Loucy (cell line): ENCODE data around the gene RORC.
"Not testable (repeated sequence)": the region's sequence is repeated elsewhere in the genome, so short reads cannot be mapped to it uniquely, and the experiment has no call there.

Experiments used
- H2AFZ ChIP-seq: fragments of 200-600 bp; sonication (generic); 2 replicates; pipeline ENCODE4 v1.6.0; 2016; ENCODE audit warnings: antibody characterized with exemption, mild to moderate bottlenecking, low read length, moderate library complexity
- H3F3A ChIP-seq: fragments of 200-600 bp; 2 replicates; pipeline ENCODE4 v1.6.0; 2016; ENCODE audit warnings: antibody characterized with exemption, low read depth, mild to moderate bottlenecking
- H3K27me3 ChIP-seq: fragments of 200-600 bp; sonication (generic); 2 replicates; pipeline ENCODE4 v1.6.1; 2014; ENCODE audit warnings: low read length, mild to moderate bottlenecking; ENCODE audit not compliant: insufficient read depth, poor library complexity, severe bottlenecking
- H3K36me3 ChIP-seq: fragments of 200-600 bp; sonication (generic); 2 replicates; pipeline ENCODE4 v1.6.1; 2016; ENCODE audit warnings: low read length; ENCODE audit not compliant: insufficient read depth
- H3K4me1 ChIP-seq: fragments of 200-600 bp; sonication (generic); 2 replicates; pipeline ENCODE4 v1.5.1; 2014; ENCODE audit warnings: low read length, mild to moderate bottlenecking; ENCODE audit not compliant: insufficient read depth, poor library complexity, severe bottlenecking
- H3K4me2 ChIP-seq: fragments of 200-600 bp; sonication (generic); 2 replicates; pipeline ENCODE4 v1.6.0; 2014; ENCODE audit warnings: antibody characterized with exemption, low read length, low read depth, mild to moderate bottlenecking; ENCODE audit not compliant: poor library complexity, severe bottlenecking
- H3K4me3 ChIP-seq: fragments of 200-600 bp; sonication (generic); 2 replicates; pipeline ENCODE4 v1.5.1; 2014; ENCODE audit warnings: low read length, mild to moderate bottlenecking, mixed read lengths; ENCODE audit not compliant: poor library complexity, severe bottlenecking
- H3K79me2 ChIP-seq: fragments of 200-600 bp; sonication (generic); 2 replicates; pipeline ENCODE4 v1.6.1; 2014; ENCODE audit warnings: low read length; ENCODE audit not compliant: insufficient read depth
- H3K9ac ChIP-seq: fragments of 200-600 bp; sonication (generic); 2 replicates; pipeline ENCODE4 v1.6.0; 2014; ENCODE audit warnings: mild to moderate bottlenecking, low read depth, low read length, moderate library complexity; ENCODE audit not compliant: poor library complexity, severe bottlenecking
- H3K9me2 ChIP-seq: fragments of 200-600 bp; sonication (generic); replicated peaks from 2 replicates; pipeline ENCODE4 v1.6.1; 2016; ENCODE audit warnings: low read depth, low read length, mixed read lengths
- H3K9me3 ChIP-seq: fragments of 200-600 bp; sonication (generic); 2 replicates; pipeline ENCODE4 v1.6.1; 2014; ENCODE audit warnings: mild to moderate bottlenecking, antibody characterized with exemption, low read length, low read depth; ENCODE audit not compliant: insufficient read depth
- H4K20me1 ChIP-seq: fragments of 200-600 bp; sonication (generic); 2 replicates; pipeline ENCODE4 v1.6.0; 2014; ENCODE audit warnings: antibody characterized with exemption, low read length, mild to moderate bottlenecking; ENCODE audit not compliant: insufficient read depth, poor library complexity, severe bottlenecking
- CTCF ChIP-seq: fragments of 200-600 bp; sonication (generic); conservative IDR thresholded peaks from 2 replicates; pipeline ENCODE4 v1.5.1; 2014; ENCODE audit warnings: mild to moderate bottlenecking, antibody characterized with exemption, low read length
- EZH2phosphoT487 ChIP-seq: fragments of 200-600 bp; IDR thresholded peaks from 2 replicates; pipeline ENCODE4 v1.6.1; 2018; ENCODE audit warnings: antibody characterized with exemption, mild to moderate bottlenecking, moderate library complexity, borderline replicate concordance

The RORC gene

GRCh38 chr1:151774256-151774922, 57.2 kb downstream of the RORC start:
- no peaks in the 10 kb centered on the region for H3F3A ChIP-seq
- no peaks in the 10 kb centered on the region for H4K20me1 ChIP-seq
- H3K9me2 ChIP-seq, result no peaks in the 10 kb centered on the region
- no peaks in the 10 kb centered on the region for H3K79me2 ChIP-seq
- no peak overlapping the region for H2AFZ ChIP-seq
- TF ChIP-seq CTCF, result no peak
- no peak for TF ChIP-seq EZH2phosphoT487
- no peak overlapping the region for H3K9ac ChIP-seq
- no peaks in the 10 kb centered on the region for H3K4me1 ChIP-seq
- no peaks in the 10 kb centered on the region for H3K9me3 ChIP-seq
- no peaks in the 10 kb centered on the region for H3K27me3 ChIP-seq
- H3K4me2 ChIP-seq, result no peak overlapping the region
- no peak overlapping the region for H3K4me3 ChIP-seq
- H3K36me3 ChIP-seq, result no peaks in the 10 kb centered on the region; the same call in 1 of the 2 replicates

- Histone ChIP-seq H2AFZ (no peak overlapping the region), H4K20me1 (no peaks in the 10 kb centered on the region), H3K79me2 (no peaks in the 10 kb centered on the region), H3K27me3 (no peaks in the 10 kb centered on the region), H3K9ac (no peak overlapping the region), H3K4me1 (no peaks in the 10 kb centered on the region), H3F3A (no peaks in the 10 kb centered on the region), H3K36me3 (no peaks in the 10 kb centered on the region; the same call in 1 of the 2 replicates), H3K4me3 (no peak overlapping the region), H3K9me2 (no peaks in the 10 kb centered on the region), H3K4me2 (no peak overlapping the region), H3K9me3 (no peaks in the 10 kb centered on the region)
- TF ChIP-seq EZH2phosphoT487 (no peak), CTCF (no peak)
Observed at GRCh38 chr1:151773702-151774101, 57.9 kb downstream of the RORC start.

GRCh38 chr1:151769270-151769669, 62.3 kb downstream of the RORC start:
- not testable (repeated sequence) for H3K4me3 ChIP-seq, H4K20me1 ChIP-seq, H3K4me1 ChIP-seq, H3K9ac ChIP-seq, H3K9me3 ChIP-seq, H3K79me2 ChIP-seq, H3K4me2 ChIP-seq, H3K9me2 ChIP-seq, H3K36me3 ChIP-seq, H2AFZ ChIP-seq, H3F3A ChIP-seq, H3K27me3 ChIP-seq

GRCh38 chr1:151768351-151769066, 63.1 kb downstream of the RORC start:
- H3K9ac ChIP-seq, H3F3A ChIP-seq, H4K20me1 ChIP-seq, H3K36me3 ChIP-seq, H3K4me1 ChIP-seq, H3K9me3 ChIP-seq, H3K27me3 ChIP-seq, H3K4me3 ChIP-seq, H3K9me2 ChIP-seq, H3K4me2 ChIP-seq, H2AFZ ChIP-seq, H3K79me2 ChIP-seq: not testable (repeated sequence)
